Cardiac fibroblast (primary cell): ENCODE results near the gene CAPN5.
A peak's percentile ranks its signal among the peaks of the same experiment; 100 is the strongest.
"Not testable (repeated sequence)": the region's sequence is repeated elsewhere in the genome, so short reads cannot be mapped to it uniquely, and the experiment has no call there.

Source experiments
- DNase-seq, 2 donors: peaks; one replicate each; pipeline versions ENCODE4 v3.0.0 to v3.0.0-alpha.2; 2010; ENCODE audit warnings: low read depth in 2 of 2
- H3K4me3 ChIP-seq, 2 donors: replicated peaks in 1 of 2; 1 replicate in 1 of 2; 2 replicates in 1 of 2; pipeline ENCODE4 v1.5.1; 2011; ENCODE audit warnings: low read depth in 2 of 2, low read length in 2 of 2, mild to moderate bottlenecking in 2 of 2, moderate library complexity in 1 of 2
- CTCF ChIP-seq: IDR thresholded peaks from one replicate; pipeline ENCODE4 v1.5.1; 2011; ENCODE audit warnings: low read depth, mild to moderate bottlenecking, low read length, inconsistent platforms

The CAPN5 gene

DNA sequence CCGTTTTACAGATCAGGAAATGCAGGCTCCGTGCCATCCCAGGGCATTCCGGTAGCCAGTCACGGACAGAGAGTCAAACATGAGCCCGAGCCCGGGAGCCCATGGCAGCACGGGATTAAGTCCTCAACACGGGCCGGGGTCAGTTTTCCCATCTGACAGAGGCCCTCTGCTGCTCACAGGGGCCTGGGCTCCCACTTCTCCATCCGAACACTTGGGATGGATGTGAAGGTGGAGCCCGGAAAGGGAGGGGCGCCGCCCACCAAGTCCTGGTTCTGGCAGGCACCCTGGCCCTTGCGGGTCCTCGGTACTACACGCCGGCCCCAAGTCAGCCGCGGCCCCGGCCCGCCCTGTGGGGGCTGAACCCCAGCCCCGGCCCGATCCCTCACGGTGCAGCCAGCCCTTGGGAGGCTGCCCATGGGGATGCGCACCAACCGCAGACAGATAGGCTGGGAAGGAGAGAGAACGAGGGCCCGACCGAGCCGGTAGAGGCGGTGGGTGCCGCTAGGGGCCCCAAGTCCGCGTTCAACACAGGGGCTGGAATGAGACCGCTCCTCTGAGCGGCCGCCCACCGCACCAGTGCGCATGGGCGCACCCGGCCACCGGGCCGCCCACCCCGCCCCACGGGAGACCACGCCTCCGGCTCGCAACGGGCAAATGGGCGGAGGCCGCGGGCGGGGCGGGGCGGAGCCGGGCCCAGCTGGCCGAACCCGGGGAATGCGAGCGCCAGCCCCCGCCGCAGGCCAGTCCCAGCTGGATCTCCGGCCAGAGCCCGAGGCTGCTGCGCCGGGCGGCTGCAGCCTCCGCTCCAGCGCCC, at the start of gene CAPN5:
Gene CAPN5 (plus strand): TSS at position 743 of the 814 bp plus-strand sequence. CDS start 17,916 bp downstream, outside the sequence.
- TF ChIP-seq CTCF: peak; percentile 23
- H3K4me3 ChIP-seq: peak within 1 kb of the TSS; percentile 66
- DNase-seq: peak; percentile 88 to 96

- not testable (repeated sequence) for H3K4me3 ChIP-seq, DNase-seq
These were observed 48.3 kb upstream of the CAPN5 start for GRCh38 chr11:77018396-77018924.

- H3K4me3 ChIP-seq: no peak overlapping the region
- peak; percentile 17 to 43 for DNase-seq
- no peak for TF ChIP-seq CTCF
These were observed 46.7 kb upstream of the CAPN5 start for GRCh38 chr11:77019976-77020595.

DNA sequence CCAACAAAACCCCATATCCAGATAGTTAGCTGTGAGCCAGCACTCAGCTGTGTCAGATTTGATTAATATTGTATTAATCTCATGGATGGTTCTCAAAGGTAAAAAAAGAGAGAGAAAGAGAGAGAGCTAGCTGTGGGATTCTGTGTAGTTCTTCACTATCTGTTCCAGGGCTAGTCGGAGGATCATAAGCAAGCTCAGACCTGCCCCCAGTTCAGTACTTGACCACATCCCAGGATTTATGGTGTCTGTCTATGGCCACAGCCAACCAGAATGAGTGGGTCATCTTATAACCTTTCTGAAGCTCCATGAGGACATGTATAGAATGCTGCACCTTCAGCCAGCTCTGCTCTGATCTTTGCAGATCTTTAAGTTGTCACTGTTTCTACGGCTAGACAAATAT, 46.0 kb upstream of the CAPN5 start:
- no peak overlapping the region for H3K4me3 ChIP-seq
- no peak for TF ChIP-seq CTCF
- no peak for DNase-seq

GRCh38 chr11:77024745-77025144, 42.0 kb upstream of the CAPN5 start:
- TF ChIP-seq CTCF: no peak
- no peak for DNase-seq
- no peak overlapping the region for H3K4me3 ChIP-seq

DNA sequence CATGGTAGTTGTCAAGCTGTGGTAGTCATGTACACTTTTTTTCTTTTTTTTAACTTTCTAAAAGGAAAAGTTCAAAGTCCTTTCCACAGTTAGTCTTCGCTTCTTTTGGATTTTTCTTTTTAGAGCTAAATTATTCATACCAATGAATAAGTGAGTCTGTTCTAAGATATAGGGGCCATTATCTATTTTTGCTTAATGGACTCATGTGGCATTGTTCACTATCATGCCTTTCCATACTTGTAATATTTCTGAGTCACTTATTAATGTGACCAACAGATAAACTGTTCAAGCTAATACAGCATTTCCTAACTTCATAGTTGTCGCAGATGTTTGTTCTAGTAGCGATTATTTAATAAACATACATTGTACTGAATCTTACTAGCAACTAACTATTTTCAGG, 40.5 kb upstream of the CAPN5 start:
- no peak for DNase-seq
- no peak overlapping the region for H3K4me3 ChIP-seq
- no peak for TF ChIP-seq CTCF

DNA sequence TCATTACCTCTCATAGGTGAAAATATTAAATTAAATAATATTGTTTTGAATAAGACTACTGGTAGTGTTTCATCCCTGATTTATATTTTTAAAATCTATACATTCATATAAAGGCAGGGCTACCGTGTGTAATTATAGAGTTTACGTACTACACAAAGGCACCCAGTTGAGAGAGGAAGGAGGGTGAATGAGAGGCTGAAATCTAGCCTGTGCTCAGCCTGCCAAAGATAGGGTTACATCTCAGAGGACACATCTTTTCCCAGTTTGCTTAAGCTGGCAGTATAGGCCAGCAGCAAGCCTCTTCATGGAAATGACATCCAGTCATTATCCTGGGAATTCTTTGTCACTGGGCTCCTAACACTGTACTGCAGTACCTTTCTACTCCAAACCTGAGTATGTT, 40.0 kb upstream of the CAPN5 start:
- TF ChIP-seq CTCF: no peak
- H3K4me3 ChIP-seq: no peak overlapping the region
- DNase-seq: no peak
